K562 (cell line): Measurements from ENCODE around the gene INTS6. TPM values are rescaled to one million over a fixed set of nuclear protein-coding genes. Genes with fewer than 3 reads are reported as not detected.

Source experiments
- ATAC-seq: fragments of 200-7000 bp; cut with Tn5 transposase; 3 replicates; pipeline ENCODE4 v1.9.1; 2020; ENCODE audit warnings: moderate library complexity
- BruUV-seq: library from RNA; stranded (reverse); fragments of 400-500 nt; replicated peaks from 2 replicates; lab custom pipeline; 2021; lab: Mats Ljungman, UMichigan
- CTCF ChIA-PET: fragments of 300-600 bp; formaldehyde crosslinking; extraction: SDS; loops from one replicate; lab custom pipeline; 2021; ENCODE audit warnings: low intra/inter-chr PET ratio; lab: Yijun Ruan, JAX
- POLR2A ChIA-PET: fragments of 300-600, 350-650 bp; sonication (Branson Sonifier 250); formaldehyde crosslinking; extraction: SDS; loops from one replicate; lab custom pipeline; 2021; ENCODE audit warnings: antibody characterized with exemption, inconsistent platforms; lab: Yijun Ruan, JAX
- DNase-seq, 4 experiments: peaks; one replicate each; pipeline versions ENCODE4 v3.0.0 to v3.0.0-alpha.2; 2011 to 2018; ENCODE audit warnings: low spot score in 3 of 4, mixed read lengths in 3 of 4; ENCODE audit errors: extremely low read depth in 1 of 4
- FAIRE-seq: peaks from 2 replicates; lab custom pipeline; 2011; peaks lifted over from hg19 to GRCh38; lab: Jason Lieb, UNC
- H2AFZ ChIP-seq: 2 replicates; pipeline ENCODE4 v1.6.0; 2011; ENCODE audit warnings: low read depth, low read length, control low read depth, inconsistent platforms
- H3K27ac ChIP-seq: fragments of 200-600 bp; 3 replicates; pipeline ENCODE4 v1.8.0; 2011; ENCODE audit warnings: low read depth, mild to moderate bottlenecking, control low read depth, inconsistent platforms, low read length, moderate library complexity, mixed read lengths; ENCODE audit errors: extremely low read depth
- H3K27me3 ChIP-seq, 2 experiments: fragments of 300-600 bp in 1 of 2; 2 replicates in 1 of 2; 3 replicates in 1 of 2; pipeline versions ENCODE4 v1.6.0 to v1.8.0; 2011; ENCODE audit warnings: inconsistent platforms in 2 of 2, low read length in 2 of 2, mild to moderate bottlenecking in 1 of 2, mixed read lengths in 1 of 2, moderate library complexity in 1 of 2; ENCODE audit not compliant: control insufficient read depth in 2 of 2, insufficient read depth in 2 of 2
- H3K36me3 ChIP-seq: fragments of 300-600 bp; 3 replicates; pipeline ENCODE4 v1.8.0; 2011; ENCODE audit warnings: mild to moderate bottlenecking, low read length, inconsistent platforms; ENCODE audit not compliant: control insufficient read depth, insufficient read depth
- H3K4me1 ChIP-seq, 2 experiments: fragments of 200-600 bp in 1 of 2; replicated peaks in 1 of 2; 2 replicates in 1 of 2; 3 replicates in 1 of 2; pipeline versions ENCODE4 v1.5.1 to v1.8.0; 2011; ENCODE audit warnings: inconsistent platforms in 2 of 2, low read length in 2 of 2, mild to moderate bottlenecking in 1 of 2, mixed read lengths in 1 of 2, moderate library complexity in 1 of 2; ENCODE audit not compliant: control insufficient read depth in 2 of 2, insufficient read depth in 2 of 2
- H3K4me2 ChIP-seq: 2 replicates; pipeline ENCODE4 v1.6.1; 2011; ENCODE audit warnings: low read length, control low read depth, inconsistent platforms, mixed read lengths; ENCODE audit not compliant: insufficient read depth
- H3K4me3 ChIP-seq: fragments of 200-600 bp; sonication (generic), shearing (Covaris generic); 2 replicates; pipeline ENCODE4 v1.5.1; 2016; ENCODE audit warnings: control low read depth, inconsistent platforms
- H3K79me2 ChIP-seq: fragments of 200-600 bp; 3 replicates; pipeline ENCODE4 v1.8.0; 2011; ENCODE audit warnings: low read length, inconsistent platforms; ENCODE audit not compliant: control insufficient read depth, insufficient read depth
- H3K9ac ChIP-seq, 2 experiments: 2 replicates each; pipeline versions ENCODE4 v1.6.0 to v1.6.1; 2011; ENCODE audit warnings: low read depth in 2 of 2, low read length in 2 of 2, control low read depth in 1 of 2, inconsistent platforms in 1 of 2, mild to moderate bottlenecking in 1 of 2, mixed read lengths in 1 of 2; ENCODE audit not compliant: insufficient read depth in 1 of 2
- H3K9me1 ChIP-seq: one replicate; pipeline ENCODE4 v1.6.0; 2011; ENCODE audit warnings: inconsistent platforms, mild to moderate bottlenecking, low read length, moderate library complexity; ENCODE audit not compliant: control insufficient read depth, insufficient read depth
- H3K9me3 ChIP-seq: replicated peaks from 2 replicates; pipeline ENCODE4 v1.5.1; 2011; ENCODE audit warnings: low read depth, low read length, inconsistent platforms; ENCODE audit not compliant: control insufficient read depth, insufficient read depth
- H4K20me1 ChIP-seq: replicated peaks from 2 replicates; pipeline ENCODE4 v1.6.1; 2011; ENCODE audit warnings: low read length, inconsistent platforms, mixed read lengths; ENCODE audit not compliant: control insufficient read depth, insufficient read depth
- ARID1B ChIP-seq: fragments of 450-650 bp; IDR thresholded peaks from 2 replicates; pipeline ENCODE4 v1.6.1; 2016; ENCODE audit warnings: antibody characterized with exemption, mild to moderate bottlenecking, inconsistent platforms
- ARNT ChIP-seq, 2 experiments: fragments of 450-650 bp; IDR thresholded peaks; 2 replicates each; pipeline ENCODE4 v1.6.1; 2016; ENCODE audit warnings: mild to moderate bottlenecking in 1 of 2
- CEBPG ChIP-seq, 3 experiments: fragments of 200-800 bp in 1 of 3; sonication (Bioruptor generic) in 1 of 3; sonication (generic) in 1 of 3; formaldehyde crosslinking in 1 of 3; IDR thresholded peaks in 2 of 3; conservative IDR thresholded peaks in 1 of 3; 2 replicates each; pipeline versions ENCODE4 v1.6.1 to v1.8.0; 2016 to 2022; ENCODE audit warnings: missing compliant biosample characterization in 2 of 3, missing genetic modification characterization in 2 of 3, mild to moderate bottlenecking in 1 of 3, missing genetic modification reagents in 1 of 3
- EHMT2 ChIP-seq: fragments of 450-650 bp; IDR thresholded peaks from 2 replicates; pipeline ENCODE4 v1.6.1; 2018; ENCODE audit warnings: antibody characterized with exemption
- IFI16 ChIP-seq: fragments of 250-450 bp; sonication (Bioruptor Pico); IDR thresholded peaks from 2 replicates; pipeline ENCODE4 v2.1.2; 2022; ENCODE audit warnings: mild to moderate bottlenecking, inconsistent platforms
- KDM2B ChIP-seq: fragments of 250-450 bp; sonication (Bioruptor Pico); IDR thresholded peaks from 2 replicates; pipeline ENCODE4 v1.8.0; 2021; ENCODE audit warnings: mild to moderate bottlenecking, moderate library complexity
- RBM25 ChIP-seq: fragments of 200-400 bp; formaldehyde crosslinking; IDR thresholded peaks from 2 replicates; pipeline ENCODE4 v1.6.1; 2018; ENCODE audit warnings: low read length, low read depth, moderate library complexity; ENCODE audit not compliant: severe bottlenecking
- SMARCE1 ChIP-seq: fragments of 450-650 bp; IDR thresholded peaks from 2 replicates; pipeline ENCODE4 v1.7.1; 2016; ENCODE audit warnings: mild to moderate bottlenecking
- TBL1XR1 ChIP-seq, 2 experiments: IDR thresholded peaks; 2 replicates each; pipeline ENCODE4 v1.6.1; 2012; ENCODE audit warnings: improper control_type of control experiment in 2 of 2, low read length in 2 of 2, mild to moderate bottlenecking in 1 of 2
- ZNF24 ChIP-seq: fragments of 450-650 bp; IDR thresholded peaks from 2 replicates; pipeline ENCODE4 v1.6.1; 2016
- ZNF316 ChIP-seq: fragments of 450-650 bp; IDR thresholded peaks from 2 replicates; pipeline ENCODE4 v1.6.1; 2016
- ZNF444 ChIP-seq: fragments of 250-450 bp; sonication (Bioruptor Pico); IDR thresholded peaks from 2 replicates; pipeline ENCODE4 v1.4.0; 2020; ENCODE audit warnings: mild to moderate bottlenecking, moderate library complexity
- WGBS: fragments of 100-300 bp; shearing (Covaris generic); methylation state at CpG from one replicate; pipeline ENCODE4 v1.1.6; 2016; ENCODE audit warnings: low coverage, mixed read lengths; ENCODE audit not compliant: insufficient coverage; ENCODE audit errors: missing lambda C conversion rate; 5-methylcytosine and 5-hydroxymethylcytosine counted together
- in situ Hi-C: fragments of 300-500 bp; cut with MboI; formaldehyde crosslinking; loops from 4 replicates; pipeline ENCODE4 v1.15.0; 2018; ENCODE audit warnings: inconsistent platforms, mixed read lengths
- intact Hi-C: fragments of 100-400 bp; cut with micrococcal nuclease; formaldehyde crosslinking; loops from 2 replicates; pipeline ENCODE4 v1.14.2; 2022
- polyA plus RNA-seq, 8 experiments: library from polyadenylated mRNA; depleted of rRNA in 4 of 8; stranded (reverse) in 5 of 8; unstranded in 3 of 8; fragments of >200 nt; fragmentation: Nextera tagmentation in 2 of 8; fragmentation: Illumina TruSeq in 1 of 8; extraction: Ambion mirVana in 2 of 8; extraction: Trizol in 1 of 8; gene quantifications; 2 replicates each; pipeline versions ENCODE4 v1.2.1 to v1.2.3, GENCODE V29; 2011 to 2014; ENCODE audit warnings: inconsistent platforms in 1 of 8, missing spikeins in 1 of 8
- total RNA-seq, 7 experiments: library from RNA; depleted of rRNA in 6 of 7; stranded (reverse); fragments of >200 nt in 6 of 7; fragmentation: Illumina TruSeq in 2 of 7; extraction: Trizol in 2 of 7; gene quantifications; 2 replicates each; pipeline versions ENCODE4 v1.2.1 to v1.2.3, GENCODE V29; 2011 to 2021; ENCODE audit warnings: low replicate concordance in 1 of 7
- TF ChIP-seq, protein P1 (sequence below): IDR thresholded peaks from 3 replicates; pipeline ENCODE4 v1.6.1; 2011; ENCODE audit warnings: borderline replicate concordance, mild to moderate bottlenecking; ENCODE audit not compliant: insufficient read length, insufficient read depth
- TF ChIP-seq, protein P2 (sequence below): IDR thresholded peaks from 2 replicates; pipeline ENCODE4 v1.6.1; 2011; ENCODE audit warnings: borderline replicate concordance, low read depth, mild to moderate bottlenecking, moderate library complexity, low read length; ENCODE audit not compliant: insufficient read depth, poor library complexity, severe bottlenecking
- TF ChIP-seq, protein P3 (sequence below): sonication (generic); formaldehyde crosslinking; IDR thresholded peaks from 2 replicates; pipeline ENCODE4 v1.8.1; 2023; ENCODE audit warnings: mild to moderate bottlenecking, missing genetic modification reagents

The INTS6 gene
- total and polyA plus RNA-seq, 9 of the 15 experiments (the other 6 are each of a cell fraction or from before 2014, with no cell fraction given), result 3.7 to 29.8 (median 16.1) TPM

DNA sequence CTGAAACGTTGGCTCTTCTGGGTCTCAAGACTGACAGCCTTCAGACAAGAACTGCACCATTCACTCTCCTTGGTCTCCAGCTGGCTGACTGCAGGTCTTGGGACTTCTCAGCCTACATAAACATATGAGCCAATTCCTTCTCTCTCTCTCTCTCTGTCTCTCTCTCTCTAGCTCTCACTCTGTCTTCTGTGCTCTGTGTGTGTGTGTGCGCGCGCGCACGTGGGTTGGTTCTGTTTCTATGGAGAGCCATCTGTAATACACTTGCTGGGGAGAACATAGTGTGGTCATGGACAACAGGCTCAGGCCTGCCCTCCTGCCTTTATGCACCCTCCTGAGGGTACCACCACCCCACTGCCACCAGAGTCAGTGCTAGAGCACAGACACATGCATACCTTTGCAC lies 127.0 kb downstream of the INTS6 start:
- H3K27ac ChIP-seq, result no peak overlapping the region
- CTCF ChIA-PET, result no interaction called here
- H3K36me3 ChIP-seq, result no peaks in the 10 kb centered on the region
- DNase-seq, result no peak
- POLR2A ChIA-PET, result no interaction called here
- in situ Hi-C loops (no loop called here), intact Hi-C loops (no loop called here)
- H3K4me1 ChIP-seq, result no peaks in the 10 kb centered on the region; a peak in 2 of 5 replicates
- no peaks in the 10 kb centered on the region for H3K79me2 ChIP-seq
- peaks cover 0 to 1% of the 10 kb centered on the region in 2 experiments; a peak in 3 of 5 replicates for H3K27me3 ChIP-seq
- H3K9me1 ChIP-seq, result no peaks in the 10 kb centered on the region
- H4K20me1 ChIP-seq, result no peaks in the 10 kb centered on the region
- no peak for ATAC-seq
- 0% methylated on average over 2 of the region's 6 CpGs for WGBS
- no peak overlapping the region for H3K4me3 ChIP-seq
- no TSS peak for BruUV-seq
- no peak for TF ChIP-seq ARID1B
- TF ChIP-seq ZNF316, result no peak
- TF ChIP-seq, protein P1, sequence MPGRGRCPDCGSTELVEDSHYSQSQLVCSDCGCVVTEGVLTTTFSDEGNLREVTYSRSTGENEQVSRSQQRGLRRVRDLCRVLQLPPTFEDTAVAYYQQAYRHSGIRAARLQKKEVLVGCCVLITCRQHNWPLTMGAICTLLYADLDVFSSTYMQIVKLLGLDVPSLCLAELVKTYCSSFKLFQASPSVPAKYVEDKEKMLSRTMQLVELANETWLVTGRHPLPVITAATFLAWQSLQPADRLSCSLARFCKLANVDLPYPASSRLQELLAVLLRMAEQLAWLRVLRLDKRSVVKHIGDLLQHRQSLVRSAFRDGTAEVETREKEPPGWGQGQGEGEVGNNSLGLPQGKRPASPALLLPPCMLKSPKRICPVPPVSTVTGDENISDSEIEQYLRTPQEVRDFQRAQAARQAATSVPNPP, result no peak
- no peak for TF ChIP-seq RBM25
- TF ChIP-seq SMARCE1, result no peak
- TF ChIP-seq TBL1XR1 (IDR thresholded peaks at IDR 0.05; ENCODE audit: low read length in 2 of 2), result no peak
- TF ChIP-seq CEBPG (CRISPR knock-in tag; IDR thresholded peaks at IDR 0.05), result no peak
- TF ChIP-seq CEBPG (tag; conservative IDR thresholded peaks at IDR 0.05 in 1 of 2, IDR thresholded peaks at IDR 0.05 in 1 of 2), result no peak
- no peak for TF ChIP-seq EHMT2
- no peak for TF ChIP-seq ZNF24
- TF ChIP-seq IFI16, result no peak
- TF ChIP-seq, protein P2, sequence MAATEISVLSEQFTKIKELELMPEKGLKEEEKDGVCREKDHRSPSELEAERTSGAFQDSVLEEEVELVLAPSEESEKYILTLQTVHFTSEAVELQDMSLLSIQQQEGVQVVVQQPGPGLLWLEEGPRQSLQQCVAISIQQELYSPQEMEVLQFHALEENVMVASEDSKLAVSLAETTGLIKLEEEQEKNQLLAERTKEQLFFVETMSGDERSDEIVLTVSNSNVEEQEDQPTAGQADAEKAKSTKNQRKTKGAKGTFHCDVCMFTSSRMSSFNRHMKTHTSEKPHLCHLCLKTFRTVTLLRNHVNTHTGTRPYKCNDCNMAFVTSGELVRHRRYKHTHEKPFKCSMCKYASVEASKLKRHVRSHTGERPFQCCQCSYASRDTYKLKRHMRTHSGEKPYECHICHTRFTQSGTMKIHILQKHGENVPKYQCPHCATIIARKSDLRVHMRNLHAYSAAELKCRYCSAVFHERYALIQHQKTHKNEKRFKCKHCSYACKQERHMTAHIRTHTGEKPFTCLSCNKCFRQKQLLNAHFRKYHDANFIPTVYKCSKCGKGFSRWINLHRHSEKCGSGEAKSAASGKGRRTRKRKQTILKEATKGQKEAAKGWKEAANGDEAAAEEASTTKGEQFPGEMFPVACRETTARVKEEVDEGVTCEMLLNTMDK, result no peak
- no peak for TF ChIP-seq KDM2B (CRISPR knock-in tag)
- no peak for TF ChIP-seq ARNT (IDR thresholded peaks at IDR 0.05)
- TF ChIP-seq, protein P3, sequence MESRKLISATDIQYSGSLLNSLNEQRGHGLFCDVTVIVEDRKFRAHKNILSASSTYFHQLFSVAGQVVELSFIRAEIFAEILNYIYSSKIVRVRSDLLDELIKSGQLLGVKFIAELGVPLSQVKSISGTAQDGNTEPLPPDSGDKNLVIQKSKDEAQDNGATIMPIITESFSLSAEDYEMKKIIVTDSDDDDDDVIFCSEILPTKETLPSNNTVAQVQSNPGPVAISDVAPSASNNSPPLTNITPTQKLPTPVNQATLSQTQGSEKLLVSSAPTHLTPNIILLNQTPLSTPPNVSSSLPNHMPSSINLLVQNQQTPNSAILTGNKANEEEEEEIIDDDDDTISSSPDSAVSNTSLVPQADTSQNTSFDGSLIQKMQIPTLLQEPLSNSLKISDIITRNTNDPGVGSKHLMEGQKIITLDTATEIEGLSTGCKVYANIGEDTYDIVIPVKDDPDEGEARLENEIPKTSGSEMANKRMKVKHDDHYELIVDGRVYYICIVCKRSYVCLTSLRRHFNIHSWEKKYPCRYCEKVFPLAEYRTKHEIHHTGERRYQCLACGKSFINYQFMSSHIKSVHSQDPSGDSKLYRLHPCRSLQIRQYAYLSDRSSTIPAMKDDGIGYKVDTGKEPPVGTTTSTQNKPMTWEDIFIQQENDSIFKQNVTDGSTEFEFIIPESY, result no peak
- TF ChIP-seq ZNF444, result no peak
- no peak overlapping the region for H2AFZ ChIP-seq
- H3K4me2 ChIP-seq, result no peak overlapping the region
- no peak overlapping the region for H3K9ac ChIP-seq
- H3K9me3 ChIP-seq, result no peaks in the 10 kb centered on the region
- FAIRE-seq, result no peak
